Measurements from ENCODE around the gene CASTOR2.
"Not testable (repeated sequence)": the region's sequence is repeated elsewhere in the genome, so short reads cannot be mapped to it uniquely, and the experiment has no call there.

DNA sequence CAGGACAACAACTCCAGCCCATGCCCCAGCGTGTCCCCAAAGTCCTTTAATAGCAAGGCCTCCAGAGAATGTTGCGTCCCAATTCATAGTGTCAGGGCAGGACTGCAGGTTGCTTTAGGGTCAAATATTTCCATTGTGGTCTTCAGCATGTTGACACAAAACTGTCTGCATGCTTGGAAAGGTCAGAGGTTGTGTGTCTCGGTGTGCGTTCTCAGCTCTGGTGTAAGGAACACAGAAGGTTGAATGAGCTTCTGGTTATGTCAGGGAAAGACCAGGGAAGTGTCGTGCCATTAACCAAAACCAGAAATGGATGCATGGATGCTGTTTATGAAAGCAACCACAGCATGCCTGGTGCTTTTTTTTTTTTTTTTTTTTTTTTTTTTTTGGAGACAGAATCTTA, 31.9 kb downstream of the CASTOR2 start:
- TF ChIP-seq YY1 (IDR thresholded peaks at IDR 0.05; ENCODE audit: insufficient read depth, insufficient read length); SUZ12 (IDR thresholded peaks at IDR 0.05; ENCODE audit: extremely low read depth, insufficient read depth, insufficient read length); ZNF274 (IDR thresholded peaks at IDR 0.05; ENCODE audit: low read depth, low read length): not testable (repeated sequence)

All from NT2/D1 (cell line).